ENCODE results near the gene DCBLD2.

The DCBLD2 gene

GRCh38 chr3:98827221-98827920 is 74.1 kb downstream of the DCBLD2 start:
- no peak for DNase-seq

- no peak for DNase-seq
Measured at GRCh38 chr3:98826126-98826525, 75.4 kb downstream of the DCBLD2 start.

- DNase-seq: no peak
Measured at GRCh38 chr3:98824256-98824655, 77.2 kb downstream of the DCBLD2 start.

GRCh38 chr3:98823791-98824190 is 77.7 kb downstream of the DCBLD2 start:
- DNase-seq: no peak

GRCh38 chr3:98821063-98821462 is 80.4 kb downstream of the DCBLD2 start:
- no peak for DNase-seq

GRCh38 chr3:98817547-98818041 is 83.9 kb downstream of the DCBLD2 start:
- no peak for DNase-seq

GRCh38 chr3:98814817-98815420 is 86.6 kb downstream of the DCBLD2 start:
- DNase-seq: no peak

GRCh38 chr3:98812851-98813374 is 88.6 kb downstream of the DCBLD2 start:
- DNase-seq: no peak

- no peak for DNase-seq
Measured at GRCh38 chr3:98811048-98811447, 90.4 kb downstream of the DCBLD2 start.

- no peak for DNase-seq
Measured at GRCh38 chr3:98809557-98809956, 91.9 kb downstream of the DCBLD2 start.

- no peak for DNase-seq
Measured at GRCh38 chr3:98808071-98808470, 93.4 kb downstream of the DCBLD2 start.

GRCh38 chr3:98807561-98807960 is 93.9 kb downstream of the DCBLD2 start:
- no peak for DNase-seq

- no peak for DNase-seq
Measured at GRCh38 chr3:98807011-98807410, 94.5 kb downstream of the DCBLD2 start.

GRCh38 chr3:98806521-98806920 is 95.0 kb downstream of the DCBLD2 start:
- no peak for DNase-seq

- no peak for DNase-seq
Measured at GRCh38 chr3:98805571-98805970, 95.9 kb downstream of the DCBLD2 start.

GRCh38 chr3:98801043-98801747 is 100.3 kb downstream of the DCBLD2 start:
- DNase-seq: no peak

- no peak for DNase-seq
Measured at GRCh38 chr3:98800401-98800800, 101.1 kb downstream of the DCBLD2 start.

- no peak for DNase-seq
Measured at GRCh38 chr3:98799479-98799878, 102.0 kb downstream of the DCBLD2 start.

- no peak for DNase-seq
Measured at GRCh38 chr3:98798820-98799219, 102.7 kb downstream of the DCBLD2 start.

GRCh38 chr3:98797905-98798304 is 103.6 kb downstream of the DCBLD2 start:
- DNase-seq: no peak

GRCh38 chr3:98796334-98796733 is 105.2 kb downstream of the DCBLD2 start:
- no peak for DNase-seq

GRCh38 chr3:98793971-98794370 is 107.5 kb downstream of the DCBLD2 start:
- DNase-seq: no peak

Data from cortex of kidney (tissue), 1 donor.